OCI-LY3 (cell line): ENCODE measurements around the gene OXCT1.

Source experiments
- H2AFZ ChIP-seq: fragments of 200-600, 300-600 bp; shearing (Covaris generic); 2 replicates; pipeline ENCODE4 v1.6.0; 2014; ENCODE audit warnings: antibody characterized with exemption, low read depth, low read length
- H3K27ac ChIP-seq: fragments of 200-600, 300-600 bp; sonication (generic); 2 replicates; pipeline ENCODE4 v1.5.1; 2014; ENCODE audit warnings: mild to moderate bottlenecking, low read length, moderate library complexity, mixed read lengths
- H3K27me3 ChIP-seq: fragments of 200-600, 300-600 bp; sonication (generic); 2 replicates; pipeline ENCODE4 v1.6.1; 2014; ENCODE audit warnings: low read depth, low read length, mixed read lengths
- H3K36me3 ChIP-seq: fragments of 200-600, 300-600 bp; sonication (generic); replicated peaks from 2 replicates; pipeline ENCODE3; 2014; ENCODE audit warnings: low read depth, low read length, mixed read lengths
- H3K4me1 ChIP-seq: fragments of 300-600, 200-600 bp; sonication (generic); 2 replicates; pipeline ENCODE4 v1.6.1; 2014; ENCODE audit warnings: low read length, mixed read lengths
- H3K4me2 ChIP-seq: fragments of 200-600, 300-600 bp; sonication (generic); 2 replicates; pipeline ENCODE4 v1.6.1; 2014; ENCODE audit warnings: low read length, mixed read lengths
- H3K4me3 ChIP-seq: fragments of 300-600, 200-600 bp; sonication (generic); 2 replicates; pipeline ENCODE4 v1.5.1; 2014; ENCODE audit warnings: antibody characterized with exemption, mild to moderate bottlenecking, low read length, moderate library complexity
- H3K79me2 ChIP-seq: fragments of 300-600, 200-600 bp; shearing (Covaris generic); 2 replicates; pipeline ENCODE4 v1.6.1; 2014; ENCODE audit warnings: mild to moderate bottlenecking, low read length, mixed read lengths
- H3K9ac ChIP-seq: fragments of 300-600, 200-600 bp; shearing (Covaris generic); 2 replicates; pipeline ENCODE4 v1.6.0; 2014; ENCODE audit warnings: mild to moderate bottlenecking, low read length, moderate library complexity
- H3K9me3 ChIP-seq: fragments of 200-600, 300-600 bp; shearing (Covaris generic); 2 replicates; pipeline ENCODE4 v1.6.1; 2014; ENCODE audit warnings: low read length, mixed read lengths; ENCODE audit not compliant: insufficient read depth
- H4K20me1 ChIP-seq: fragments of 200-600, 300-600 bp; sonication (generic); 2 replicates; pipeline ENCODE4 v1.6.1; 2016; ENCODE audit warnings: low read length, mixed read lengths; ENCODE audit not compliant: insufficient read depth
- EZH2phosphoT487 ChIP-seq: fragments of 200-600 bp; shearing (Covaris generic); IDR thresholded peaks from 2 replicates; pipeline ENCODE4 v1.6.1; 2018; ENCODE audit warnings: antibody characterized with exemption, mixed run types, low read depth
- TF ChIP-seq, protein P1 (sequence below): fragments of 200-600, 300-600 bp; sonication (generic); IDR thresholded peaks from 2 replicates; pipeline ENCODE4 v1.5.1; 2014; ENCODE audit warnings: antibody characterized with exemption, low read length, low read depth

OXCT1 gene

DNA sequence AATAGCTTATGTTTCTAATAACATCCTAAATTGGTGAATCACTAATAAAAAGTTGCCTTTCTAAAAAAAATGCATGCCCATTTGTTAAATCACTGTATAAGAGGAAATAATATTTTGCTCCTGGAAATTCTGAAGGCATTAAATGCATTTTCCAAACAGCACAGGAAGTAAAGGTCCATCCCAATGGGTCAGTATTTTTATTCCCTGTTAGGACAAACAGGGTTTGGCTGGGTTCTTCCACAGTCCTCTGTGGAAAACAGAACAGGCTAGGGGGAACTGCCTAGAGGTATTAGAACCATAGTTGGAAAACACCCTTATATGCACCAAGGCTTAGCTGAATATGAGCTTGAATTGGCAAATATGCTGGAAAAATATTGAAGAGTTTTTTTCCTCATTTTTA, 85.2 kb downstream of the OXCT1 start:
- Histone ChIP-seq H3K9ac (no peak overlapping the region), H3K36me3 (no peaks in the 10 kb centered on the region), H3K27me3 (no peaks in the 10 kb centered on the region), H2AFZ (no peak overlapping the region), H3K4me3 (no peak overlapping the region), H3K27ac (no peak overlapping the region), H4K20me1 (no peaks in the 10 kb centered on the region), H3K9me3 (no peaks in the 10 kb centered on the region), H3K4me1 (no peaks in the 10 kb centered on the region), H3K4me2 (no peak overlapping the region), H3K79me2 (no peaks in the 10 kb centered on the region)
- no peak for TF ChIP-seq EZH2phosphoT487
- TF ChIP-seq, protein P1, sequence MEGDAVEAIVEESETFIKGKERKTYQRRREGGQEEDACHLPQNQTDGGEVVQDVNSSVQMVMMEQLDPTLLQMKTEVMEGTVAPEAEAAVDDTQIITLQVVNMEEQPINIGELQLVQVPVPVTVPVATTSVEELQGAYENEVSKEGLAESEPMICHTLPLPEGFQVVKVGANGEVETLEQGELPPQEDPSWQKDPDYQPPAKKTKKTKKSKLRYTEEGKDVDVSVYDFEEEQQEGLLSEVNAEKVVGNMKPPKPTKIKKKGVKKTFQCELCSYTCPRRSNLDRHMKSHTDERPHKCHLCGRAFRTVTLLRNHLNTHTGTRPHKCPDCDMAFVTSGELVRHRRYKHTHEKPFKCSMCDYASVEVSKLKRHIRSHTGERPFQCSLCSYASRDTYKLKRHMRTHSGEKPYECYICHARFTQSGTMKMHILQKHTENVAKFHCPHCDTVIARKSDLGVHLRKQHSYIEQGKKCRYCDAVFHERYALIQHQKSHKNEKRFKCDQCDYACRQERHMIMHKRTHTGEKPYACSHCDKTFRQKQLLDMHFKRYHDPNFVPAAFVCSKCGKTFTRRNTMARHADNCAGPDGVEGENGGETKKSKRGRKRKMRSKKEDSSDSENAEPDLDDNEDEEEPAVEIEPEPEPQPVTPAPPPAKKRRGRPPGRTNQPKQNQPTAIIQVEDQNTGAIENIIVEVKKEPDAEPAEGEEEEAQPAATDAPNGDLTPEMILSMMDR = no peak

DNA sequence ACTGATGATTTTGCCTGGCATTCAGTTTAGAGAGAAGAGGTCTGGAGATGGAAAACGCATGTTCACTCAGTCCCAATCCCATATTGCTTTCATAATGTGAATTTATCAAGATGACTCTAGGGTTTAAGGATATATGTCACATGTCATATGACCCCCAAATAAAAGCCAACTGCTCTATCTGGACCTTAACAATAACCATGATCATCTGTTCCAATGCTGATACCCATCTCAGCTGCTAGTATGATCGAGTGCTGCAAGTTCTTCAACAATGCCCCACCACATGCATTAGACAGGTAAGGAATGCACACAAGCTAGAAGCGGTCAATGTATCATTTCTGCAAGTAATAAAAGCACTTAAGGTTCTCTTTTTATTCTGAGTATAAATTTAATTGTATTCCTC, 91.8 kb downstream of the OXCT1 start:
- TF ChIP-seq, protein P1 = no peak
- TF ChIP-seq EZH2phosphoT487 = no peak
- Histone ChIP-seq H3K27me3 (no peaks in the 10 kb centered on the region), H3K4me3 (no peak overlapping the region), H3K9ac (no peak overlapping the region), H3K36me3 (no peaks in the 10 kb centered on the region), H3K4me2 (no peak overlapping the region), H3K4me1 (no peaks in the 10 kb centered on the region), H3K79me2 (no peaks in the 10 kb centered on the region), H4K20me1 (no peaks in the 10 kb centered on the region), H3K27ac (no peak overlapping the region), H2AFZ (no peak overlapping the region), H3K9me3 (no peaks in the 10 kb centered on the region)

- no peak overlapping the region for H3K27ac ChIP-seq
- no peak overlapping the region for H3K4me2 ChIP-seq
- no peak overlapping the region for H2AFZ ChIP-seq
- H3K79me2 ChIP-seq = no peaks in the 10 kb centered on the region
- no peaks in the 10 kb centered on the region for H3K4me1 ChIP-seq
- H3K9me3 ChIP-seq = no peaks in the 10 kb centered on the region
- TF ChIP-seq EZH2phosphoT487 = no peak
- TF ChIP-seq, protein P1 = no peak
- no peak overlapping the region for H3K4me3 ChIP-seq
- H3K9ac ChIP-seq = no peak overlapping the region
- no peaks in the 10 kb centered on the region for H3K36me3 ChIP-seq
- H3K27me3 ChIP-seq = no peaks in the 10 kb centered on the region
- no peaks in the 10 kb centered on the region for H4K20me1 ChIP-seq
Observed at GRCh38 chr5:41776435-41776834, 93.8 kb downstream of the OXCT1 start.

DNA sequence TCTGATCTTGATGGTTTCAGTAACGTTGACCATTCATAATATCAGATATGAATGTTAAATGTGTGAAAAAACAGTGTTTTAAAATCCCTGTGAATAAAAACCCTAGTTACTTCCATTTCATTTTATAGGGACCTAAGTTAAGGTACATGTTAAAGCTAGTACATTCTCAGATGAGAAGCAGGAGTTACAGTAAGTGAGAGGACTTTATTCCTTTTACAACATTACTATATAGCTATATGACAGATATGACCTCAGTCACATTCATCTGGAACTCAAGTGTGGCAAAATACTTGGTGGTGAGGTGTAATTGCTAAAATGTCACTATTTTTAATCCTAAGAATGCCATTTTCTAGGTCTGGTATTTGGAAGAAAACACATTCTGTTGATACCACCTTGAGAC, 96.4 kb downstream of the OXCT1 start:
- Histone ChIP-seq H3K27ac (no peak overlapping the region), H3K9ac (no peak overlapping the region), H3K4me1 (peaks cover 7% of the 10 kb centered on the region; the same call in 1 of the 2 replicates), H2AFZ (no peak overlapping the region), H3K4me3 (no peak overlapping the region), H3K27me3 (no peaks in the 10 kb centered on the region), H3K4me2 (no peak overlapping the region), H4K20me1 (no peaks in the 10 kb centered on the region), H3K79me2 (no peaks in the 10 kb centered on the region), H3K9me3 (no peaks in the 10 kb centered on the region), H3K36me3 (no peaks in the 10 kb centered on the region)
- TF ChIP-seq, protein P1 = no peak
- no peak for TF ChIP-seq EZH2phosphoT487
